Panc1 (cell line): ENCODE measurements around the gene PDCL2.

Source experiments
- POLR2AphosphoS5 ChIP-seq: IDR thresholded peaks from 2 replicates; pipeline ENCODE4 v1.6.1; 2012; ENCODE audit warnings: mild to moderate bottlenecking, low read depth, low read length, moderate library complexity
- TCF7L2 ChIP-seq: IDR thresholded peaks from 2 replicates; pipeline ENCODE4 v1.6.1; 2011; ENCODE audit warnings: mild to moderate bottlenecking, low read depth, low read length, inconsistent platforms
- TF ChIP-seq, protein P1 (sequence below): fragments of 450-650 bp; IDR thresholded peaks from 2 replicates; pipeline ENCODE4 v1.5.1; 2017; ENCODE audit warnings: mild to moderate bottlenecking
- TF ChIP-seq, protein P2 (sequence below), 2 experiments: IDR thresholded peaks; 2 replicates each; pipeline ENCODE4 v1.6.1; 2011 to 2012; ENCODE audit warnings: low read depth in 2 of 2, control low read depth in 1 of 2, low read length in 1 of 2, mild to moderate bottlenecking in 1 of 2, moderate library complexity in 1 of 2; ENCODE audit not compliant: insufficient read depth in 1 of 2

DNA sequence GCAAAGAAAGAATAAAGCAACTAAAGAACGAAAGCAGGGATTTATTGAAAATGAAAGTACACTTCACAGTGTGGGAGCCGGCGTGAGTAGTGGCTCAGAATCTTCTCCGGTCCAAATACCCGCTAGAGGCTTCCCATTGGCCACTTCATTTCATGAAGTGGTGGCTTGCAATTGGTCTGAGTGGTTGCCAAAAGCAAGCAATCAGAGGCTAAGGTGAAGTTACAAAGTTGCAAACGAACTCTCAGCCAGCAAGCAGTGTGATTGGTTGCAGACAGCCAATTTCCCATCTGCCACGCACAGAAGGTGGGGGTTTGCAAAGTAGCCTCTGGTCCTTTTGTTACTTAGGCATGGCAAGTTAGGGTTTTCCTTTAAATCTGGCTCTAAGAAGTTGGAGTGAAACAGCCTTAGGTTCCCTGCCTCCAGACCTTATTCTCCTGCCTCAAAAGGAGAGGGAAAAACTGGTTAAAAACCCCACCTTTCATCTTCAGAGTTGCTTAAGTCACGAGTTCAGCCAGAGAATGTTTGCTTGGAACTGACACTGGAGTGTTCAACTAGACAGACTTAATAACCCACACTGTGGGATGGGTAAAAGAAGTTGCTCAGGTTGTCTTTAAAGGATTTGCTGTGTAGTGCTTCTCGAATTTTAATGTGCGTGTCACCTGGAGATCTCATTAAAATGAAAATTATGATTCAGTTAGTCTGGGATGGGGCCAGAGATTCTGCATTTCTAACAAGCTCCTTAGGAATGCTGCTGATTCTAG lies 38.4 kb downstream of the PDCL2 start:
- TF ChIP-seq, protein P1, sequence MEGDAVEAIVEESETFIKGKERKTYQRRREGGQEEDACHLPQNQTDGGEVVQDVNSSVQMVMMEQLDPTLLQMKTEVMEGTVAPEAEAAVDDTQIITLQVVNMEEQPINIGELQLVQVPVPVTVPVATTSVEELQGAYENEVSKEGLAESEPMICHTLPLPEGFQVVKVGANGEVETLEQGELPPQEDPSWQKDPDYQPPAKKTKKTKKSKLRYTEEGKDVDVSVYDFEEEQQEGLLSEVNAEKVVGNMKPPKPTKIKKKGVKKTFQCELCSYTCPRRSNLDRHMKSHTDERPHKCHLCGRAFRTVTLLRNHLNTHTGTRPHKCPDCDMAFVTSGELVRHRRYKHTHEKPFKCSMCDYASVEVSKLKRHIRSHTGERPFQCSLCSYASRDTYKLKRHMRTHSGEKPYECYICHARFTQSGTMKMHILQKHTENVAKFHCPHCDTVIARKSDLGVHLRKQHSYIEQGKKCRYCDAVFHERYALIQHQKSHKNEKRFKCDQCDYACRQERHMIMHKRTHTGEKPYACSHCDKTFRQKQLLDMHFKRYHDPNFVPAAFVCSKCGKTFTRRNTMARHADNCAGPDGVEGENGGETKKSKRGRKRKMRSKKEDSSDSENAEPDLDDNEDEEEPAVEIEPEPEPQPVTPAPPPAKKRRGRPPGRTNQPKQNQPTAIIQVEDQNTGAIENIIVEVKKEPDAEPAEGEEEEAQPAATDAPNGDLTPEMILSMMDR, result no peak
- TF ChIP-seq TCF7L2 (no peak), POLR2AphosphoS5 (no peak)
- TF ChIP-seq, protein P2, sequence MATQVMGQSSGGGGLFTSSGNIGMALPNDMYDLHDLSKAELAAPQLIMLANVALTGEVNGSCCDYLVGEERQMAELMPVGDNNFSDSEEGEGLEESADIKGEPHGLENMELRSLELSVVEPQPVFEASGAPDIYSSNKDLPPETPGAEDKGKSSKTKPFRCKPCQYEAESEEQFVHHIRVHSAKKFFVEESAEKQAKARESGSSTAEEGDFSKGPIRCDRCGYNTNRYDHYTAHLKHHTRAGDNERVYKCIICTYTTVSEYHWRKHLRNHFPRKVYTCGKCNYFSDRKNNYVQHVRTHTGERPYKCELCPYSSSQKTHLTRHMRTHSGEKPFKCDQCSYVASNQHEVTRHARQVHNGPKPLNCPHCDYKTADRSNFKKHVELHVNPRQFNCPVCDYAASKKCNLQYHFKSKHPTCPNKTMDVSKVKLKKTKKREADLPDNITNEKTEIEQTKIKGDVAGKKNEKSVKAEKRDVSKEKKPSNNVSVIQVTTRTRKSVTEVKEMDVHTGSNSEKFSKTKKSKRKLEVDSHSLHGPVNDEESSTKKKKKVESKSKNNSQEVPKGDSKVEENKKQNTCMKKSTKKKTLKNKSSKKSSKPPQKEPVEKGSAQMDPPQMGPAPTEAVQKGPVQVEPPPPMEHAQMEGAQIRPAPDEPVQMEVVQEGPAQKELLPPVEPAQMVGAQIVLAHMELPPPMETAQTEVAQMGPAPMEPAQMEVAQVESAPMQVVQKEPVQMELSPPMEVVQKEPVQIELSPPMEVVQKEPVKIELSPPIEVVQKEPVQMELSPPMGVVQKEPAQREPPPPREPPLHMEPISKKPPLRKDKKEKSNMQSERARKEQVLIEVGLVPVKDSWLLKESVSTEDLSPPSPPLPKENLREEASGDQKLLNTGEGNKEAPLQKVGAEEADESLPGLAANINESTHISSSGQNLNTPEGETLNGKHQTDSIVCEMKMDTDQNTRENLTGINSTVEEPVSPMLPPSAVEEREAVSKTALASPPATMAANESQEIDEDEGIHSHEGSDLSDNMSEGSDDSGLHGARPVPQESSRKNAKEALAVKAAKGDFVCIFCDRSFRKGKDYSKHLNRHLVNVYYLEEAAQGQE (IDR thresholded peaks at IDR 0.05; ENCODE audit: insufficient read depth in 1 of 2, low read depth in 2 of 2, low read length in 1 of 2), result no peak
